Stimulated activated CD8-positive, alpha-beta memory T cell treated with anti-CD3 and anti-CD28 coated beads, Interleukin-4, amount 100 ng/mL, for 4 hours (primary cell): ENCODE measurements around the gene RNF144B.

ENCODE experiments used
- DNase-seq, 2 donors: peaks; one replicate each; pipeline ENCODE4 v3.0.0-alpha.2; 2020; ENCODE audit warnings: low read depth in 2 of 2, low spot score in 1 of 2

The RNF144B gene

GRCh38 chr6:18485660-18486435 lies 98.7 kb downstream of the RNF144B start:
- DNase-seq, result no peak

- no peak for DNase-seq
These were observed 100.9 kb downstream of the RNF144B start for GRCh38 chr6:18488004-18488403.

GRCh38 chr6:18488526-18489270 lies 101.5 kb downstream of the RNF144B start:
- DNase-seq, result no peak

- no peak for DNase-seq
These were observed 102.2 kb downstream of the RNF144B start for GRCh38 chr6:18489335-18489734.

- DNase-seq, result no peak
These were observed 104.3 kb downstream of the RNF144B start for GRCh38 chr6:18491308-18492045.

- no peak for DNase-seq
These were observed 105.8 kb downstream of the RNF144B start for GRCh38 chr6:18492972-18493371.

GRCh38 chr6:18493382-18493891 lies 106.3 kb downstream of the RNF144B start:
- no peak for DNase-seq

GRCh38 chr6:18493925-18494324 lies 106.8 kb downstream of the RNF144B start:
- DNase-seq, result no peak

- no peak for DNase-seq
These were observed 108.1 kb downstream of the RNF144B start for GRCh38 chr6:18495236-18495635.

- no peak for DNase-seq
These were observed 109.3 kb downstream of the RNF144B start for GRCh38 chr6:18496462-18496861.

- DNase-seq, result no peak
These were observed 109.9 kb downstream of the RNF144B start for GRCh38 chr6:18497006-18497405.

GRCh38 chr6:18498408-18498807 lies 111.3 kb downstream of the RNF144B start:
- DNase-seq, result no peak

GRCh38 chr6:18500921-18501662 lies 113.9 kb downstream of the RNF144B start:
- no peak for DNase-seq

- DNase-seq, result no peak
These were observed 114.5 kb downstream of the RNF144B start for GRCh38 chr6:18501663-18502013.

GRCh38 chr6:18503206-18503592 lies 116.0 kb downstream of the RNF144B start:
- no peak for DNase-seq

- DNase-seq, result no peak
These were observed 116.6 kb downstream of the RNF144B start for GRCh38 chr6:18503593-18504231.

GRCh38 chr6:18504232-18504596 lies 117.1 kb downstream of the RNF144B start:
- DNase-seq, result no peak

GRCh38 chr6:18506382-18507017 lies 119.3 kb downstream of the RNF144B start:
- DNase-seq, result no peak

GRCh38 chr6:18507018-18507415 lies 119.9 kb downstream of the RNF144B start:
- no peak for DNase-seq

GRCh38 chr6:18507561-18507960 lies 120.4 kb downstream of the RNF144B start:
- no peak for DNase-seq
